ENCODE data around the gene CREB3.
A peak's percentile ranks its signal among the peaks of the same experiment; 100 is the strongest.

Gene CREB3

DNA sequence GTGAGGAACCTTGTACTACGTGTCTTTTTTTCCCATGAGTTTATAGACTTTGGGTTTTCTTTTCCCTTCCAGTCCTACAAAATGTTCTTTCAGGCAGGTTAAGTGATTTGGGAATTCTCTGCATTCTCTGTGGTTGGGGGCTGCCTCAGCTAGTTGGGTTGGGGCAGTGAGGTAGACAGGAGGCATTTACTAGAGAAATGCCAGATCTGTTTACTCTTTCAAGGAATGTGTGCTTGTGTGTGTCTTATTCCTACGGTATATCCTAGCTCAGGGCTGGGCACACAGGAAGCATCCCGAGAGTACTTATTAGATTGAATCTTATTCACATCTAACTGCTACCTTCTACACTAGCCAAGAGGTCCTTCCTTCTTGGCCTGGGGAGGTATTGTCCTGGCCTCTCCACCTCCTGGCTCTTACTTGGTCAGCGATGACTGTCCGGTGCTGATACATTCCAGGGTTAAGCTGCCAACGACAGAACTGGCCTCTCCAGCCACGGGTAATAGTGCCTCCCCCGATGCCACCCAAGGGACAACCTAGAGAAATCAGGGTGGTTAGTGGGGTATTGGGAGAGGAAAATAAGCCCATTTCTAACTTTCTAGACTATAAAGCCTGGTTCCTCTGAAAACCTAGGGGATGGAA lies 11.5 kb downstream of the CREB3 start:
- H3K36me3 Mint-ChIP-seq: no peaks in the 10 kb centered on the region
- no peaks in the 10 kb centered on the region for H3K9me3 Mint-ChIP-seq (ENCODE audit: low read depth)
- H3K27me3 Mint-ChIP-seq: no peaks in the 10 kb centered on the region
- H3K4me3 Mint-ChIP-seq: no peak overlapping the region
- peaks cover 44% of the 10 kb centered on the region for H3K4me1 Mint-ChIP-seq (ENCODE audit: low read depth)
- no peak overlapping the region for H3K27ac Mint-ChIP-seq

DNA sequence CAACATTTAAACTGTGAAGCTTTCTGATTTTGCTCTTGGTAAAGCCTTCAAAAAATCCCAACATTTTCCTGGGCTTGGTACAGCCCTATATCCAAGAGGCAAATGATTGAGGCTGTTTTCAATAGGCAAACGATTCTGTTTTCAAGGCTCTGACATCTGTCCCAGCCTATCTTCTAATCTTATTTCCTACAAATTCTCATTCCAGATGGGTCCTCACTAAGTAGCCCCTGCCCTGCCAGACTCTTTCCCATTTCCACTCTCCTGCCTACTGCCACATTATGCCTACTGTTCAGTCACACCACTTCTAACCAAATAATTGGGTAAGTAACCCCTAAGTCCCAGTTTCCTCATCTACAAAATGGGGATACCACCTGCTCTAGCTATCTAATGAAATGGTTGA lies 13.1 kb downstream of the CREB3 start:
- H3K36me3 Mint-ChIP-seq: no peaks in the 10 kb centered on the region
- peaks cover 53% of the 10 kb centered on the region for H3K4me1 Mint-ChIP-seq (ENCODE audit: low read depth)
- no peaks in the 10 kb centered on the region for H3K9me3 Mint-ChIP-seq (ENCODE audit: low read depth)
- H3K27ac Mint-ChIP-seq: peak overlapping the region; percentile 3
- H3K4me3 Mint-ChIP-seq: peak overlapping the region; percentile 90
- no peaks in the 10 kb centered on the region for H3K27me3 Mint-ChIP-seq

DNA sequence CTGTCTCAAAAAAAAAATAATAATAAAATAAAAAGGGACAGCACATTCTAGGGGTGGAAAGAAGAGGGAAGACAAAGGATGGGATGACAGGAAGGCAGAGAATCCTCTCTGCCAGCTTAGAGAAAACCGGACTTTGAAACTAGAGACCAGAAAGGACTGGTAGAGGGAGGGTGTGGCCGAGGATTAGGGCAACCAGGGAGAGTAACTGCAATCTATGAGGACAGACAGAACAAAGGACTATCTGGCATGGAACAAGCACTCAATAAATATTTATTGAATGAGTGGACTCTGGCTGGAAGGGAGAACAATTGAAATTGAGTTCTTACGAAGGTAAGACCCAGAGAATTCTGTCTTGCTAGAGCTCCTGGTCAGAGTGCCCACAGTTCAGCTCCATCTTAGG lies 14.1 kb downstream of the CREB3 start:
- Mint-ChIP-seq H3K4me3 (peak overlapping the region; percentile 90), H3K27ac (no peak overlapping the region), H3K27me3 (no peaks in the 10 kb centered on the region), H3K36me3 (peaks cover 2% of the 10 kb centered on the region), H3K4me1 (ENCODE audit: low read depth) (peaks cover 54% of the 10 kb centered on the region), H3K9me3 (ENCODE audit: low read depth) (no peaks in the 10 kb centered on the region)

DNA sequence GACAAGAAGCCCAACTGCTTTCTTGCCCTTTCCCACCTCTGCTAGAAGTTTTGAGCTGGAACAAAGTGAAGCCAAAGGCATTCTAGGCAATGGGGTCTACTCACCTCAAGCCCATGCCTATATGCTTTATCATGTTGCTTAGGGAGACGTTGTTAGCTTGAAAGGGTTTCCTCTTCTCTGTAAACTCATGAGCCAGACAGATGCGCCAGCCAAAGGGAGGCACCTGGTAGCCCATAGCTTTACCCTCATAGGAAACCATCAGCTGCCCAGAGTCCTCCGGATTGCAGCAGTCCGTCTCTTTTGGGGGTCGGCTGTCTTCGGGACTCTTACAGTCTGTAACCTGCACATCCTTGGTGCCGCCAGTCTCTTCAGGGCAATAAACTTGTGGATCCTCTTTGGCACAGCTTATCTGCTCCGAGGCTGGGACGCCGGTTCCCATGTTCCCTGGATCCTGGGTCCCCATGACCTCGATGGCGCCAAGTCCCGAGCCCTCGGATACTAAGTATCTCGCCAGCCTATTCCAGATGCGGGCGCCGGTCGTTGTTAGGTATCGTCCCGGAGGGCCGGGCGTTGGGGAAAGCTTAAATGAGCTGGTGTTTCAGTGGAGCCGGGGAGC lies 15.9 kb downstream of the CREB3 start:
- Mint-ChIP-seq H3K27ac (peak overlapping the region; percentile 66), H3K9me3 (ENCODE audit: low read depth) (no peaks in the 10 kb centered on the region), H3K4me3 (peak overlapping the region; percentile 90), H3K4me1 (ENCODE audit: low read depth) (peaks cover 45% of the 10 kb centered on the region), H3K27me3 (no peaks in the 10 kb centered on the region), H3K36me3 (peaks cover 7% of the 10 kb centered on the region)

DNA sequence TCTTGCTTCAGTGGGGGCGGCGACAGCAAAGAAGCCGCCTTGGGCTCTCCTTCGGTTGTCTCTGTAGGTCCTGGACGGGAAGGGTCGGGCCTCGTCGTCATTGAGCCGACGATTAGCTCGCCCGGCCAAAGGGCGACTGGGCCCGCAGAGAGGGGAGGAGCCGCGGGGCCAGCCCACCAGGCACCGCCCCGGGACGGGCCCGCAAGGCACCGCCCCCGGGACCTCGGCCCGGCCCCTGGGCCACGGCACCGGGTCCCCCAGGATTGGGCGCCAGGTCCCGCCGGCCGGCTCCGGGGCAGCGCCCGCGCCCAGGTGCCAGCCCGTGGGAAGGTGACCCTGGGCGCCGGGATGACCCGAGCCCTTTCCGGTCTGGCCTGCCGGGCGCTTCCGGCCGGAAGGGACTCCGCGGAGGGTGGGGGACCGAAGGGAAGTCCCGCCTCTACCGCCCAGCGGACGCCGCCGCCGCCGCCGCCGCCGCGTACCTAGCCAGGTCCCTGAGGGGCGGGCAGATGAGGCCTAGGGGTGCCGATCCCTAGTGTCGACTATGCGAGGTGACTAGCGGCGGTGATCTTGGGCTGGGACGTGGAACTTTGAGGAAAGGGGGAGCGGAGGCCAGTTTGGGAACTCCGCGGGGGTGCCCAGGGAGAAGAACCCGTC lies 16.5 kb downstream of the CREB3 start, which contains the start of the genes GBA2 and RGP1:
GBA2 (minus strand) TSS at position 371 of the 657 bp plus-strand sequence. CDS start 524 bp downstream, outside the sequence.
RGP1 (plus strand) TSS at position 430 of the 657 bp plus-strand sequence. CDS start 469 bp downstream, outside the sequence.
- H3K4me3 Mint-ChIP-seq: peak within 1 kb of the TSS; percentile 96
- no peaks in the 10 kb centered on the region for H3K27me3 Mint-ChIP-seq
- H3K36me3 Mint-ChIP-seq: peaks cover 10% of the 10 kb centered on the region
- peaks cover 45% of the 10 kb centered on the region for H3K4me1 Mint-ChIP-seq (ENCODE audit: low read depth)
- H3K9me3 Mint-ChIP-seq (ENCODE audit: low read depth): no peaks in the 10 kb centered on the region
- peak within 1 kb of the TSS; percentile 91 for H3K27ac Mint-ChIP-seq

DNA sequence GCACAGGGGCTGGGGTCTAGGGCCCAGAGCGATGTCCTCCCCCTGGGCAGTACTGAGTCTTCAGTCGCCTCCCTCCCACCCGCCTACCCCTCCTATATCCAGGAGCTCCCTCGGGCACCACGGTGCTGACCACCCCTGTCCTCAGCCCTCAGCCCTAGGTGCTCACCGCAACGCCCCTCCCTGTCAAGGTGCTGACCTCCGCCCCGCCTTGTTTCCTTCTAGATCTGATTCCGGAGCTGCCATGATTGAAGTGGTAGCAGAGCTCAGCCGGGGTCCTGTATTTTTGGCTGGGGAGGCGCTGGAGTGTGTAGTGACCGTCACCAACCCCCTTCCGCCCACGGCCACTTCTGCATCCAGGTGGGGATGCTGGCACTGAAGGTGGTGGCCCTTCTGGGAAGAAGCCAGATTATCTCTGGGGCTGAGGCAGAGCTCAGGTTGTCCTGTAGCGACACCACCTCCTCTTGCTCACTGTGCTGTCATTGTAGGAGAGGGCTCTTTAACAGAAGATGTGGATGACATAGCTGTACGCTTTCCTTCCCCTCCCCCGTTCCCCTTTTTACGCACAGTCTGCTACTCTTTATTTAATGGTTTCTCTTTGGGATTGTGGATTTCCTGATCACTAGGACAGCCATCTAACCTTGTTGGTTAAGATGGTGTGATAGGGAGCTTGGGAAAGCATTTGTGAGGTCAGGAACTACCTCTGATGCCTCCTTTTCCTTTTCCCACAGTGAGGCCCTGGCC lies 17.2 kb downstream of the CREB3 start:
- Mint-ChIP-seq H3K9me3 (ENCODE audit: low read depth) (no peaks in the 10 kb centered on the region), H3K4me1 (ENCODE audit: low read depth) (peaks cover 45% of the 10 kb centered on the region), H3K4me3 (peak overlapping the region; percentile 96), H3K27ac (peak overlapping the region; percentile 91), H3K36me3 (peaks cover 10% of the 10 kb centered on the region), H3K27me3 (no peaks in the 10 kb centered on the region)

DNA sequence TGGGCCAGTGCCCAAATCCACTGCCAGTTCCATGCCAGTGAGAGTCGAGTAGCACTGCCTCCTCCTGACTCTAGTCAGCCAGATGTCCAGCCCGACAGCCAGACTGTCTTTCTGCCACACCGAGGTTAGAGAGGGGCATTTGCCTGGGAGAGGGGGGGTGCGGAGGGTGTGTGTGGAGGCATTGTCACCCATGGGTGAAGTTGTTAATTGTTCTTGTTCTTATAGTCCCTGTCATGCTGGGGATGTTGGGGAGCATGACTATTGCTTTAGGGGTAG lies 17.7 kb downstream of the CREB3 start:
- no peaks in the 10 kb centered on the region for H3K27me3 Mint-ChIP-seq
- H3K4me3 Mint-ChIP-seq: peak overlapping the region; percentile 96
- peaks cover 10% of the 10 kb centered on the region for H3K36me3 Mint-ChIP-seq
- H3K9me3 Mint-ChIP-seq (ENCODE audit: low read depth): no peaks in the 10 kb centered on the region
- H3K4me1 Mint-ChIP-seq (ENCODE audit: low read depth): peaks cover 48% of the 10 kb centered on the region
- peak overlapping the region; percentile 91 for H3K27ac Mint-ChIP-seq

DNA sequence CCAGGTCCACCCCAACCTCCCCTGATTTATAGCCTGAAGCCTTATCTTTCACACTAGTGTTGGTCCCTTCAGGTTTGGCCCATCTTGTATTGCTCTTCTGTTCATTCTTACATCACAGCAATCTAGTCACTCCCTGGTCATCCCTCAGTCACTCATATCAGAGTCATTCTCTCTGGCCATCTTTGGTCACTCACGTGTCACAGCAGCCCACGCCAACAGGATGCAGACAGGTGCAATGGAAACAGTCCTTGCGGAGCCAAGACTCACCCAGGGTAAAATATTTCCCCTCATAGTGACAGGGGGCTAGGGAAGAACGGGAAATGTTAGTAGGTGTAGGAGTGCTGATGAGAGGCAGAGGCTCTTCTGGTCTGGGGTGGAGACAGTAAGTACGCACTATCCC lies 21.0 kb downstream of the CREB3 start:
- H3K4me3 Mint-ChIP-seq: no peak overlapping the region
- H3K27me3 Mint-ChIP-seq: no peaks in the 10 kb centered on the region
- peaks cover 10% of the 10 kb centered on the region for H3K36me3 Mint-ChIP-seq
- peaks cover 43% of the 10 kb centered on the region for H3K4me1 Mint-ChIP-seq (ENCODE audit: low read depth)
- H3K9me3 Mint-ChIP-seq (ENCODE audit: low read depth): no peaks in the 10 kb centered on the region
- H3K27ac Mint-ChIP-seq: no peak overlapping the region

DNA sequence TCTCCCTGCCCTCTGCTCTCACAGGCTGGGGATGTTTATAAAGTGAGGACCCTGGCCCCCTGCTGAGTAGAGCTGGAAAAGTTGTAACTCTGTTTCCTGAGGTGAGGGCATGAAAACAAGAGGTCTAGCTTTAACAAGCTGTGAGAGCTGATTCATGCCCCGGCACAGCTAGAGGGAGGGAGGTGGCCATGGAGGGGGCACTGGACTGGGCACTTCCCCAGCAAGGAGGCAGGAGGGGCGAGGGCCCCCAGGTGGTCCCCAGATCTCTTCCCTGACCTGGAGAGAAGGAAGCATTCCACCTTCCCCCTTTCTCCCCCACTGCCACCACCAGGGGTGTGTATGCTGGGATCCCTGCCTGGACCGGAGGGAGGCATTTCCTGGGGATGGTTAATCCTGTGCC lies 21.8 kb downstream of the CREB3 start, which contains the start of gene MSMP:
MSMP (minus strand) TSS at position 13 of the 400 bp plus-strand sequence. CDS start 147 bp downstream, outside the sequence.
- Mint-ChIP-seq H3K4me3 (peak within 1 kb of the TSS; percentile 96), H3K9me3 (ENCODE audit: low read depth) (no peaks in the 10 kb centered on the region), H3K27me3 (no peaks in the 10 kb centered on the region), H3K4me1 (ENCODE audit: low read depth) (peaks cover 49% of the 10 kb centered on the region), H3K36me3 (peaks cover 10% of the 10 kb centered on the region), H3K27ac (no peak within 1 kb of the TSS)

DNA sequence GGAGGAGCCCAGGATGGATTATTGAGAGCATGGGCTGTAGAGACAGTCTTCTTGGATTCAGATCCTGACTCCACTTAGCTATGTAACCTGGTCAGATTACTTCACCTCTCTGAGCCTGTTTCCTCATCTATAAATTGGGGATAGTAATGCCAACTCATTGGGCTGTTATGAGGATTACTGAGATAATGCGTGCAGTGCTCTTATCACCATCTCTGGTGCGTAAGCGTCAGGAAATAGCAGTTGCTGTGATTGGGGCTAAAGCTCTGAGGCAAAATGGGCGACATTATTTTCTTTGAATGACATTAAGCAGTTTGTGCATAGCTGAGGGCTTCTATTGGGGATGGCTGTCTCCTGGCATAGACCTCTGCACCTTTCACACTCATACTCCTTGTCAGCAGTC lies 22.6 kb downstream of the CREB3 start:
- Mint-ChIP-seq H3K4me3 (peak overlapping the region; percentile 96), H3K36me3 (peaks cover 10% of the 10 kb centered on the region), H3K4me1 (ENCODE audit: low read depth) (peaks cover 50% of the 10 kb centered on the region), H3K27me3 (no peaks in the 10 kb centered on the region), H3K9me3 (ENCODE audit: low read depth) (no peaks in the 10 kb centered on the region), H3K27ac (no peak overlapping the region)

DNA sequence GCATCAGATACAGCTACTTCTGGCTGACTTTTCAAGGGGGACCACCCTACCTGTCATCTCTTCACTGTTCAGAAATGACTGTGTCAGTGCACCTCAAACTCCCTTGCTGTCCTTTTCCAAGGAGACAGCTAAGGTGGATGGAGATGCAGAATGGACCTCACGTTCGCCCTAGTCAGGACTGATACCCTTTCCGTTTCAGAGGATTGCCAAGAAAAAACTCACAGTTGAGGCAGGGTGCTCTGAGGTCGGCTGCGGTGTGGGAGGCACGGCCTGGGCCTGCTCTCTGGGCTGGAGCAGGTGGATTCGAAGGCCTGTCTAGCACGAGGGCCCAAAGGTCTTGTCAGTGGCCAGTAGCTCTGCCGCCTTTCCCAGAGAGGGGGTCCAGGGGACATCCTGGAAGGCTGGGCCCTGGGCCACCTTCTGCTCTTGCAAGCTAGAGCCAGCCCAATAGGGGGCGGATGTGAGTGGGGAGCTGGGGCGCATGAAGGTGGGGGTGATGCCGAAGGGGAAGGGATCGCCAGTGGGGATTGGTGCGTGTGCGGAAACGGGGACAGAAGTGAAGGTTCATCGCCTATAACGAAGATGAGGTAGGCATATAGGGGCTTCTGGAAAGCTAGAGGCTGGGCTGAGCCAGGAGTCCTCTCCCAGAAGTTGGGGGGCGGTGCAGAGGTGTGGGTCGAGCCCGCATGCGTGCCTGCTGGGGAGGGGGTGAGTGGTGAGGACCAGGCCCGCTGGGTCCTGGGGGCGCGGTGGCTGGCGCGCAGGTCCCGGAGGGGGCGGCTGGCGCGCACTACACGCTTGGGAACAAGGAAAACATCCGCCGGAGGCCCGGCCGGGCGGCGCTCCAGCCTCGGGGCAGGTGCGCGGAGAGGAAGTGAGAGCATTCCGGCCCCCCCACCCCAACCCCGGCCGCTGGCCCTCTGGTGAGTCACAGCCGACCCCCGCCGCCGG lies 24.1 kb downstream of the CREB3 start:
- H3K4me3 Mint-ChIP-seq: peak overlapping the region; percentile 96
- H3K27ac Mint-ChIP-seq: peak overlapping the region; percentile 91
- H3K36me3 Mint-ChIP-seq: peaks cover 8% of the 10 kb centered on the region
- no peaks in the 10 kb centered on the region for H3K9me3 Mint-ChIP-seq (ENCODE audit: low read depth)
- peaks cover 51% of the 10 kb centered on the region for H3K4me1 Mint-ChIP-seq (ENCODE audit: low read depth)
- H3K27me3 Mint-ChIP-seq: no peaks in the 10 kb centered on the region

DNA sequence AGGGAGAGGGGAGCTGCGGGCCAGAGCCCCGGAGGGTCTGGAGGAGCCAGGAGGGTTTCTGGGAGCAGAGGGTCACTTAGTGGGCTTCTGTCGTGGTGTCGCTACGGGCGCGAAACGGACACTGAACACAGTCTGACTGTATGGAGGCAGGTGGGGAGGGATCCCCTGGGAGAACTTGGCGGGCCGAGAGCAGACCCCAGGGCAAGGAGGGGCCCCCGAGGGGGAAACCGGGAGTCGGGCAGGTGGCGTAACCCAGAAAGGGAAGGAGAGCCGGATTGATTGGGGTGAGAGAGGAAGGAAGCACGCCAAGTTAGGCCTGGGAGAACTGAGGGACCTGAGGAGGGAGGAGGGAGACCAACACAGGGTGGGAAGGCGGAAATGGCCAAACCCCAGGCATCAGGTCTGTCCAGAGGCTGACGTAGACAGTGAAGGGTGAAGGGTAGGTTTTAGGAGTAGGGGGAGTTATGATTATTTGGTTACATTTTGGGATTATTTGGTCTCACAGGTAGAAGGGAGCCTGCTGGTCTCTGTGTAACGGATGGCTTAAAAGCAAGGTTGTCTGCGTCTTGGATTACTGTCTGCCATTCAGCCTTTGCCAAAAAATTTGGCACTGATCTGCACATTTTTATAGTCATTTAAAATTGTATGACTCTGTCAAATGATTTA lies 24.9 kb downstream of the CREB3 start:
- no peaks in the 10 kb centered on the region for H3K27me3 Mint-ChIP-seq
- peak overlapping the region; percentile 96 for H3K4me3 Mint-ChIP-seq
- no peaks in the 10 kb centered on the region for H3K9me3 Mint-ChIP-seq (ENCODE audit: low read depth)
- peaks cover 55% of the 10 kb centered on the region for H3K4me1 Mint-ChIP-seq (ENCODE audit: low read depth)
- peaks cover 6% of the 10 kb centered on the region for H3K36me3 Mint-ChIP-seq
- H3K27ac Mint-ChIP-seq: peak overlapping the region; percentile 89

DNA sequence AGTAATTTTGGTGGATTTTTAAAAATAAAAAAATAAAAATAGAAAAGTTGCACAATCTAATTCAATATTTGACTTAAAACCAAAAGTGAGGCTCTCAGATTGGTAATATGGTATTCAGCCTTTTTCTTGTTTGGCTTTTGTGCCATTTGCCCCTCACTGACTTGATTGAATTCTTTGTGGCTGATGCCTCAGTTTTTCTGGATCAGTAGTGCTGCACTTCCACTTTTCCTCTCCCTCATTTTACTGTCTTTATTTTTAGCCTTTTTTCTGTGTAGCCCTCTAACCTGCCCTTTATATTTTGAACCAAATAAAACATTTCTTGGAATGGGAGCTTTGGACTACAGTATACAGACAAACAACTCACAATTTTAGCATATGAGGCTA lies 25.4 kb downstream of the CREB3 start:
- no peaks in the 10 kb centered on the region for H3K9me3 Mint-ChIP-seq (ENCODE audit: low read depth)
- H3K36me3 Mint-ChIP-seq: peaks cover 3% of the 10 kb centered on the region
- peak overlapping the region; percentile 96 for H3K4me3 Mint-ChIP-seq
- H3K4me1 Mint-ChIP-seq (ENCODE audit: low read depth): peaks cover 57% of the 10 kb centered on the region
- H3K27me3 Mint-ChIP-seq: no peaks in the 10 kb centered on the region
- peak overlapping the region; percentile 75 for H3K27ac Mint-ChIP-seq
